Measurements from ENCODE around the gene CCDC150. TPM values are rescaled to one million over a fixed set of nuclear protein-coding genes. Genes with fewer than 3 reads are reported as not detected.

The CCDC150 gene
- total and polyA plus RNA-seq, 2 of the 8 experiments (the other 6 are each of a cell fraction or from before 2014, with no cell fraction given), result 8.3 to 31.9 TPM

DNA sequence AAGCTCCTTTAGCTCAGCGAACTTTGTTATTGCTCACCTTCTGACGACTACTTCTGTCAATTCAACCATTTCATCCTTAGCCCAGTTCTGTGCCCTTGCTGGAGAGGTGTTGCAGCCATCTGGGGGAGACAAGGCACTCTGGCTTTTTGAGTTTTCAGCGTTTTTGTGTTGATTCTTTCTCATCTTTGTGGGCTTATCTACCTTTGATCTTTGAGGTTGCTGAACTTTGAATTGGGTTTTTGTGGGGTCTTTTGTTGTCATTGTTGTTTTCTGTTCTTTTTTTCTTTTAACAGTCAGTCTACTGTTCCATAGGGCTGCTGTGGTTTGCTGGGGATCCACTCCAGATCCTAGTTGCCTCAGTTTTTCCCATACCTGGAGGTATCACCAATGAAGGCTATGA is 102.7 kb downstream of the CCDC150 start:
- H2BK5ac ChIP-seq (ENCODE audit: low read depth, low read length), result no peak overlapping the region
- H3K4me2 ChIP-seq (ENCODE audit: insufficient read depth in 1 of 2, low read depth in 2 of 2, low read length in 2 of 2), result no peak overlapping the region
- H3K4me1 ChIP-seq (replicated peaks in 1 of 4; ENCODE audit: control insufficient read depth in 3 of 4, insufficient read depth in 4 of 4, low read length in 3 of 4), result peaks cover 0 to 3% (median 0%) of the 10 kb centered on the region in 4 experiments; a peak in 2 of 7 replicates
- no peak overlapping the region for H4K8ac ChIP-seq (ENCODE audit: extremely low read depth, insufficient read depth, low read length)
- H3K56ac ChIP-seq (replicated peaks; ENCODE audit: insufficient read length, low read depth, low read length), result no peak overlapping the region
- no peaks in the 10 kb centered on the region for H3K27me3 ChIP-seq (replicated peaks in 1 of 4; ENCODE audit: control insufficient read depth in 3 of 4, extremely low read depth in 1 of 4, insufficient read depth in 3 of 4, low read length in 3 of 4)
- no peak overlapping the region for H3K27ac ChIP-seq (ENCODE audit: low read depth, low read length)
- H2AFZ ChIP-seq (ENCODE audit: low read length), result no peak overlapping the region
- DNase-seq (ENCODE audit: low read depth in 1 of 2, low spot score in 2 of 2), result no peak
- 0 out of 4 replicates have a peak, but pooled peaks cover 0 to 3% of the 10 kb centered on the region in 2 experiments for H3K9me3 ChIP-seq (ENCODE audit: insufficient read depth in 2 of 2, low read depth in 1 of 2, low read length in 1 of 2)
- H4K5ac ChIP-seq (ENCODE audit: insufficient read length, low read depth, low read length), result no peak overlapping the region
- H2BK20ac ChIP-seq (ENCODE audit: low read length), result no peak overlapping the region
- H3K23ac ChIP-seq (ENCODE audit: insufficient read length), result no peak overlapping the region
- no peak overlapping the region for H3K4me3 ChIP-seq (ENCODE audit: extremely low read depth in 1 of 4, insufficient read depth in 2 of 4, low read depth in 3 of 4, low read length in 4 of 4)
- no peaks in the 10 kb centered on the region for H3K79me1 ChIP-seq (ENCODE audit: low read depth, low read length)
- no peak overlapping the region for H4K91ac ChIP-seq (replicated peaks; ENCODE audit: insufficient read length, low read length)
- H3K23me2 ChIP-seq (ENCODE audit: low read depth, low read length), result no peaks in the 10 kb centered on the region
- H3K9ac ChIP-seq (replicated peaks in 1 of 4; ENCODE audit: extremely low read depth in 1 of 4, low read depth in 3 of 4, low read length in 3 of 4), result no peak overlapping the region
- no peak for FAIRE-seq
- H2AK5ac ChIP-seq (ENCODE audit: low read depth, low read length), result no peak overlapping the region
- CTCF ChIA-PET (ENCODE audit: partially characterized antibody), result interaction anchor here (0.7 to 3.4 kb wide), 2 partner anchors 9 to 87 kb away, joined by 3 to 23 read pairs; no protein-coding TSS in a partner anchor
- peaks cover 0 to 4% (median 0%) of the 10 kb centered on the region in 4 experiments; a peak in 1 of 8 replicates for H3K36me3 ChIP-seq (ENCODE audit: control insufficient read depth in 2 of 4, insufficient read depth in 4 of 4, low read length in 3 of 4)
- H4K20me1 ChIP-seq (replicated peaks in 1 of 2; ENCODE audit: control insufficient read depth in 1 of 2, insufficient read depth in 2 of 2, low read length in 2 of 2), result no peaks in the 10 kb centered on the region
- H2BK12ac ChIP-seq (ENCODE audit: low read depth, low read length), result no peak overlapping the region
- H3K4ac ChIP-seq (replicated peaks; ENCODE audit: insufficient read length, low read depth, low read length), result no peak overlapping the region
- H2BK120ac ChIP-seq (replicated peaks; ENCODE audit: low read depth, low read length), result no peak overlapping the region
- no peak overlapping the region for H3K14ac ChIP-seq (ENCODE audit: insufficient read length)
- TF ChIP-seq BRCA1 (IDR thresholded peaks at IDR 0.05; ENCODE audit: low read depth, low read length) (no peak), HDAC2 (IDR thresholded peaks at IDR 0.05; ENCODE audit: borderline replicate concordance in 1 of 2, low read depth in 2 of 2, low read length in 2 of 2) (no peak), EP300 (IDR thresholded peaks at IDR 0.05; ENCODE audit: borderline replicate concordance in 1 of 2, low read depth in 2 of 2, low read length in 2 of 2) (no peak), RFX5 (IDR thresholded peaks at IDR 0.05; ENCODE audit: borderline replicate concordance, low read depth, low read length) (no peak), TCF12 (IDR thresholded peaks at IDR 0.05; ENCODE audit: low read depth, low read length) (no peak)
- TF ChIP-seq, protein P1, sequence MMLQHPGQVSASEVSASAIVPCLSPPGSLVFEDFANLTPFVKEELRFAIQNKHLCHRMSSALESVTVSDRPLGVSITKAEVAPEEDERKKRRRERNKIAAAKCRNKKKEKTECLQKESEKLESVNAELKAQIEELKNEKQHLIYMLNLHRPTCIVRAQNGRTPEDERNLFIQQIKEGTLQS (IDR thresholded peaks at IDR 0.05; ENCODE audit: insufficient read depth, low read depth, low read length), result no peak
- 83% methylated on average over 3 of the region's 3 CpGs; no CpG with 5 or more reads in 1 of the 2 experiments for WGBS, 2 experiments (ENCODE audit: extremely low coverage in 1 of 2, insufficient coverage in 1 of 2, insufficient read length in 1 of 2, insufficient replicate concordance in 2 of 2, low coverage in 1 of 2, low lambda C conversion rate in 2 of 2, missing lambda C conversion rate in 1 of 2)
- H2BK15ac ChIP-seq (ENCODE audit: low read length), result no peak overlapping the region
- no peak overlapping the region for H3K18ac ChIP-seq (ENCODE audit: extremely low read depth, low read length)
- POLR2A ChIA-PET (ENCODE audit: partially characterized antibody), result no interaction called here
- no peaks in the 10 kb centered on the region for H3K79me2 ChIP-seq (ENCODE audit: control insufficient read depth in 1 of 2, insufficient read depth in 2 of 2, low read length in 2 of 2)
